ENCODE measurements around the gene IQCN.

The IQCN gene

GRCh38 chr19:18306209-18306887 lies 32.1 kb upstream of the IQCN start:
- DNase-seq = no peak

DNA sequence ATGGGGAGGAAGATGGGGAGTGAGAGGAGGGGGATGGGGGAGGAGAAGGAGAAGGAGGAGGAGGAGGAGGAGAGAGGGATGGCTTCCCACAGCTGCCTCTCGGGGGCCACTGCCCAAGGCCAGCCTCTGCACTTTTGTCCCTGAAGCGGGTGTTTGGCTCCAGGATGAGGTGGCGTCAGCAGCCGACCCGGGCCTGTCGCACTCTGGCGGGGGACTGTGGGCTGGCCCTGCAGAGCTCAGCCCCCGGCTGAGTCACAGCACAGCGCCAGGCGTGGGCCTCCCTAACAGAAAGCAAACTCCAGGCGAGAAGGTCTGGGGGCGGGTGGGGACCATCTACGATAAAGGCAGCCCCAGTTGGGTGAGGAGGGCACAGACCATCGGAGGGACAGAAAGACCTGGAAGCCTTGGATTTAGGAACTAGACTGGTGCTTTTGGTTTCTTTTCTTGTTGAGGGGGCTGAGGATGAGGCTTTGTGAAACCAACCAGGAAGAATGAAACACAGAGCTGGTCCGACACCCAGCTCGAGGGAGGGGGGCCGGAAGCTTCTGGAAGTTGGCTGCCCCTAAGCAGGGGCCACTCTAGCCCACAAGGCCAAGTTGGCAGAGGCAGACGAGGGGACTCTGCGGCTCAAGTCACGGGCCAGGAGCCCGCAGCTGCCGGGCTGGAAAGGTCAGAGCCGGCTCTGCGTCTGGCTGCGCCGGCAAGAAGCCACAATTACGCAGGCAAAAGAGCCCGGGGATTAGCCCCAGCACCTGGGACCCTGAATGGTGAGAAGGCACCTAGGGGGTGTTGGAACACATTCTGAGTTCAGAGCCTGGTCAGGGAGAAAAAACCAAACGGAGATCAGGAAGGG lies 30.4 kb upstream of the IQCN start:
- DNase-seq = peak; percentile 88

- DNase-seq = no peak
Measured at GRCh38 chr19:18304208-18304457, 29.9 kb upstream of the IQCN start.

GRCh38 chr19:18301718-18302111 lies 27.5 kb upstream of the IQCN start:
- DNase-seq = no peak

- no peak for DNase-seq
Measured at GRCh38 chr19:18300930-18301717, 26.9 kb upstream of the IQCN start.

- DNase-seq = no peak
Measured at GRCh38 chr19:18299654-18300053, 25.4 kb upstream of the IQCN start.

DNA sequence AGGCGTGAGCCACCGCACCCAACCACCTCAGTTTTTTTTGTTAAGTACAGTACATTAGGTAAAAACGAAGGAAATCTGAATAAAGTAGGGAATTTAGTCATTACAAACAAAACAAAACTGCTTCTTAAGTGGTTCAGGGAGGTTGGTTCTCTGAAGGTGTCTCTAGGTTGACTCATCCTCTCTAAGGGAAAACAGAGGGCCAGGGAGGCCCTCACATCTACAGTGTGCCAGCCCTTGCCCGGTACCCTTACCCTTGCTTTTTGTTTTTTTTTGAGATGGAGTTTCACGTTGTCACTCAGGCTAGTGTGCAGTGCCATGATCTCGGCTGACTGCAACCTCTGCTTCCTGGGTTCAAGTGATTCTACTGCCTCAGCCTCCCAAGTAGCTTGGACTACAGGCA lies 24.3 kb upstream of the IQCN start:
- no peak for DNase-seq

DNA sequence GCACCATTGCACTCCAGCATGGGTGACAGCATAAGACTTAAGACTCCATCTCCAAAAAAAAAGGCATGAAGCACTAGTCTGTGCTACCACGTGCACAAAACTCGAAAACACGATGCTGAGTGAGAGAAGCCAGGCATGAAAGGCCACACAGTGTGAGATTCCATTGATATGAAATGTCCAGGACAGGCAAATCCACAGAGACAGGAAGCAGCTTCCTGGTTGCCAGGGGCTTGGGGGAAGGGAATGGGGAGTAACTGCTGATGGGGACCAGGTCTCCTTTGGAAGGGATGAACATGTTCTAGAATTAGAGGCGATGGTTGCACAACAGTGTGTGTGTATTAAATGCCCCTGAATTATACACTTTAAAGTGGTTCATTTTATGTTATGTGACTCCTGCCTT lies 23.1 kb upstream of the IQCN start:
- DNase-seq = no peak

- DNase-seq = no peak
Measured at GRCh38 chr19:18295034-18295451, 20.8 kb upstream of the IQCN start.

DNA sequence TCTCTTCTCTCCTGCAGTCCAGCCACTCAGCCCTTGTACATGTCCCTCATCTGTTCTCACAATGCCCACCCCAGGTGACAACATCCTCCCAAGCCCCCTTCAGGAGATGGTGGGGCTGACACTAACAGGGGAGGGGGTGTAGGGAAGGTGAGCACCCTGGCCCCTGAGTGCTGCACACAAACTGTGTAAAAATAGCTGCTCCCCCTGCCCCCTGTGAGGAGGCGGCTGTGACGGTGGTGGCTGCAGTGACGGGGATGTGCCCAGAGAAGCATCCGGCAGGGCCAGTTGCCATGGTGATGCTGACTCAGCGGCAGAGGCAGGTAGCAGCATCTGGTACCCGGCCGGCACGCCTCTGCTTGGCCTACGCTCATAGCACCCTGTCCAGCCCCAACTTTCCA lies 20.2 kb upstream of the IQCN start:
- no peak for DNase-seq

DNA sequence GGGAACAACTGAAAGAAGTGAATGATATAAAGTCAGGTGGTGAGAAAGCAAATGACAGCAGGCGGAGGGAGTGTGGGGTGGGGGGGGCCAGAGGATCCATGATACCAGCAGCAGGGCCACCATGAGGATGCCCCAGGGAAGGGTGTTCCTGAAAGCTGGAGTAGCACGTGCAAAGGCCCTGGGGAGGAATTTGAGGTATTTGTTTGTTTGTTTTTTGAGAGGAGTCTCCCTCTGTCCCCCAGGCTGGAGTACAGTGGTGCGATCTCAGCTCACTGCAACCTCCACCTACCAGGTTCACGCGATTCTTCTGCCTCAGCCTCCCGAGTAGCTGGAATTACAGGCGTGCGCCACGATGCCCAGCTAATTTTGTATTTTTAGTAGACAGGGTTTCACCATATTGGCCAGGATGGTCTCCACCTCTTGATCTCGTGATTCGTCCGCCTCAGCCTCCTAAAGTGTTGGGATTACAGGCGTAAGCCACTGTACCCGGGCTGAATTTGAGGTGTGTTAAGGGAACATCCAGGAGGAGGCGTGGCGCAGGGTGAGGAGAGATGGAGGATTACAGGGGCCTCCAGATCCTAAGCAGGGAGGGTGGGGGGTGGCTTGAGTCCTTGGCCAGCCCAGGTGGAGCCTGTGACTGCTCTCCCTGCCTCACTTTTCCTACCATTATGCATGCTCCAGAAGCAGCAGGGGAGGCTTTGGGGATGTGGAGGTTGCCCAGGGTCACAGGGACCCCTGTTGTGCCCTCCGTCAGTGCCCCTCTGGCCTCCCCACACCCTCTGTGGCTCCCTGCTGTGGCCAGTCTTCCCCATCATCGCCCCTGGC lies 19.6 kb upstream of the IQCN start:
- no peak for DNase-seq

- DNase-seq = peak; percentile 76
Measured at GRCh38 chr19:18292810-18293641, 18.8 kb upstream of the IQCN start.

DNA sequence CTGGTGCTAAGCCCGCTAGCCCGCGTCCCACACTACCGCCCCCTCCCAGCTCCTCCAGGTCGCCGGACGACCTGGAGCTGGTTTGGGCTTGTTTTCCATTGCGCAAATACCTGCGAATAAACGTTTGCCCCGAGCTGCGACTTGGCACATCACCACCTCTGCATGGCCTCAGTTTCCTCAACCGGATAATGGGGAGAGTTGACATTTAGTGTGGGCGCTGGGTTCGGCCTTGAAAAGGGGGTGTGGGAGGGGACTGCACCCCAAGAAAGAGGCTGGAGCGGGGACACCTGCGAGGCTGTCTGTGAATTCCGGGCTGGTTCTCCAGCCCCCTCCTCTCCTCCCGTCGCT lies 18.2 kb upstream of the IQCN start:
- no peak for DNase-seq

GRCh38 chr19:18291590-18292461 lies 17.6 kb upstream of the IQCN start:
- DNase-seq = peak; percentile 97

GRCh38 chr19:18291019-18291524 lies 16.8 kb upstream of the IQCN start:
- peak; percentile 57 for DNase-seq

- no peak for DNase-seq
Measured at GRCh38 chr19:18290302-18291018, 16.2 kb upstream of the IQCN start.

DNA sequence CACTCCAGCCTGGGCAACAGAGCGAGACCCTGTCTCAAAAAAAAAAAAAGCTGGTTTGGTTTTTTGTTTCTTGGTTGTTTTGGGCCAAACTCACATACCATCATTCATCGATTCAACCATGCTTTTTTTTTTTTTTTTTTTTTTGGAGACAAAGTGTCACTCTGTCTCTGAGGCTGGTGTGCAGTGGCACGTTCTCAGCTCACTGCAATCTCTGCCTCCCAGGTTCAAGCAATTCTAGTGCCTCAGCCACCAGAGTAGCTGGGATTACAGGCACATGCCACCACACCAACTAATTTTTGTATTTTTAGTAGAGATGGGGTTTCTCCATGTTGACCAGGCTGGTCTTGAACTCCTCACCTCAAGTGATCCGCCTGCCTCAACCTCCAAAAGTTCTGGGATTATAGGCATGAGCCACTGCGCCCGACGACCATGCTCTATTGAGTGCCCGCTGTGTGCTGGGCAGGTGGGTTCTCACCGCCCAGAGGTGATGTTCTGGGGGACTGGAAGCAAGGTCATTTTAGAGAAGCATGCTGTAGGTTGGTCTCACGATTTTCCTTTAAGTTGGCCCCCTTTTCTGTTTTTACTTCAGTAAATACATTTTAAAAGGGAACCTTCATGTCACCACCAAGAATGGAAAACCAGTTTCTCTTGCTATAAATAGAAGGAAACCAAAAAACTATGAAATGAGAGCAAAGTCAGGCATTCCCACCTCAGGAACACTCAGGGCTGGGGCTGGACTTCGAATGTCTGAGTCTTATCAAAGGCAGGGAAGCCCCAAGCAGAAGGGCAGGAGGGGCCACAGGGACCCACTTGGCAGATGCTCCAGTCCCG lies 15.4 kb upstream of the IQCN start:
- no peak for DNase-seq

DNA sequence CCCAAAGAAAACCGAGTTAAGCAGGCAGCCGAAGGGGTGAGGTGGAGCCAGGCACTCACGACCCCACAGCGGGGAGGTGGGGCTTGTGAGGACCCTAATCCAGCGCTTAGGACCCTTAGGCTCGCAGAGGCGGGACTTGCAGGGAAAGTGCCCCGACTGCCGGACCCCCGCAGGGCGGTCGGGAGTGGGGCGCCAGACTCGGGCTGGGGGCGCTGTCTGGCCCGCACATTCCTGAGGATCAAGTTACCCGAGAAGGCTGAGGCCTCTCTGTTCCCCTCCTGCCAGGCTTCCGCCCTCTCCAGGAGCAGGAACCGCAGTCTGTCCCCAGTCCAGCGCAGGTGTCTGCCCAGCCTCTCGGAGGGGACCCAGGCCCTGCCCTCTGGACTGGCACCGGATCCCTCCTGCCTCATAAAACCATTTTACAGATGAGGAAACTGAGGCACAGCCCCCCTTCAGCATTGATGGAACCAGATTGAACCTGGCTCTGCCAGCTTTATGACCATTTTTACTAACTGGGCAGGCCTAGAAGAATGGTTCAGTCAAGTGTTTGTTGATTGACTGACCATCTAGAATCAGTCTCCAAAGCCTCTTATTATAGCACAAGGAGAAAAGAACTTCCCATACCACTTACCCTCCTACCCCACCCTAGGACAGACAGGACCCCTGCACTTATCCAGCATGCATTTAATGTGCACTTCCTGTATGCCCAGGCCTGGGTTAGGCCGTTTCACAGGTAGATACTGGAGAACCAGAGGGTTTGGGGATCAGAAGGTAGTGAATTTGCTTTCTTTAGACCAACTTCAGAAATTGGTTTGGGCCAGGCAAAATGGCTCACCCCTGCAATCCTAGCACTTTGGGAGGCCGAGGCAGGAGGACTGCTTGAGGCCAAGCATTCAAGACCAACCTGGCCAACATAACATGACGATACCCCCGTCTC lies 13.9 kb upstream of the IQCN start:
- peak; percentile 75 for DNase-seq

All from right kidney (tissue), 1 donor.